Measurements from ENCODE around the gene AQP9. TPM values are rescaled to one million over a fixed set of nuclear protein-coding genes. Genes with fewer than 3 reads are reported as not detected.

AQP9 gene
- total and polyA plus RNA-seq, 7 donors, result 0.12 to 1.8 (median 0.45) TPM

DNA sequence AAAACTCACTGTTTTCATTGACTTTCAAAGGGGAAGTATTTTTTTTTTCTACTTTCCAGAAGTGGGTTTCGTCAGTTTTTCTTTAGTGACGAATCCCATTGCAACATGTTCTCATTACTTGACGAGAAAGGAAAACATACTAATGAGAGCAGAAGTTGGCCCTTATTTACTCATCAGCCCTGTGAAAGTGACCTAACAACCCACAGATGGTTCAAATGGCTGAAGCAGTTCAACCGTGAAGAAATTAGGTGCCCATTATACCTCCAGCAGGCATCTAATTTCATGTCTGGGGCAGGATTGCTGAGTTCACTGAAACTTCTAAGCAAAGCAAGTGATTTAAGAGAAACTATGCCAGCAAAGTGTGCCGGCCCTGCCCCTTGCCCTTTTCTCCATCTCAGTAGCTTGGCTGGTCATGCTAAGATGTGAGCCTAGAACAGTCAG, 9.0 kb downstream of the AQP9 start:
- Histone ChIP-seq H3K27ac (no peak overlapping the region), H3K9me3 (no peaks in the 10 kb centered on the region), H3K4me3 (no peak overlapping the region), H3K4me1 (no peaks in the 10 kb centered on the region), H3K27me3 (ENCODE audit: insufficient read depth in 3 of 3, low read length in 2 of 3) (no peaks in the 10 kb centered on the region), H3K36me3 (ENCODE audit: insufficient read depth in 1 of 2, low read depth in 1 of 2) (no peaks in the 10 kb centered on the region)
- DNase-seq (no peak), ATAC-seq (no peak)
- TF ChIP-seq, protein P1, sequence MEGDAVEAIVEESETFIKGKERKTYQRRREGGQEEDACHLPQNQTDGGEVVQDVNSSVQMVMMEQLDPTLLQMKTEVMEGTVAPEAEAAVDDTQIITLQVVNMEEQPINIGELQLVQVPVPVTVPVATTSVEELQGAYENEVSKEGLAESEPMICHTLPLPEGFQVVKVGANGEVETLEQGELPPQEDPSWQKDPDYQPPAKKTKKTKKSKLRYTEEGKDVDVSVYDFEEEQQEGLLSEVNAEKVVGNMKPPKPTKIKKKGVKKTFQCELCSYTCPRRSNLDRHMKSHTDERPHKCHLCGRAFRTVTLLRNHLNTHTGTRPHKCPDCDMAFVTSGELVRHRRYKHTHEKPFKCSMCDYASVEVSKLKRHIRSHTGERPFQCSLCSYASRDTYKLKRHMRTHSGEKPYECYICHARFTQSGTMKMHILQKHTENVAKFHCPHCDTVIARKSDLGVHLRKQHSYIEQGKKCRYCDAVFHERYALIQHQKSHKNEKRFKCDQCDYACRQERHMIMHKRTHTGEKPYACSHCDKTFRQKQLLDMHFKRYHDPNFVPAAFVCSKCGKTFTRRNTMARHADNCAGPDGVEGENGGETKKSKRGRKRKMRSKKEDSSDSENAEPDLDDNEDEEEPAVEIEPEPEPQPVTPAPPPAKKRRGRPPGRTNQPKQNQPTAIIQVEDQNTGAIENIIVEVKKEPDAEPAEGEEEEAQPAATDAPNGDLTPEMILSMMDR (IDR thresholded peaks at IDR 0.05), result no peak
- 67 to 80% (median 77%) methylated on average over 5 of the region's 5 CpGs for WGBS, 3 donors
- intact Hi-C loops (cut with DNase I), result no loop called here

DNA sequence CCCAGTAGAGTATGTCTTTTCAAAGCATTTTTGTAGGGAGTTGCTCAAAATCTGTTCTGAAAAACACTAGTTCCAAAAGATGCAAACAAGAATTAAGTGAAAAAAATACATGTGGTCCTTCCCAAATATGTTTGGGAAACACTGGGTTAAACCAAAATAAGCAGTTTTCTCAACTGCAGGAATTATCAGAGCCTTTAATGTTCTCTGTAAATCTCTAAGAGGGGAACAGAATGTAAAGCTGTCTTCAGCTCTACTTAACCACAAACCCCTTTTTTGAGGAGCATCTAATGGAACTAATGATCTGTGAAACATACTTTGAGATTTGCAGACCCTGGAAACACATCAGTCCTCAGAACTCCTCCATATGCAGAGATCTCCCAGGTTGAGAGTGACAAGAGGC, 9.9 kb downstream of the AQP9 start:
- ATAC-seq (no peak), DNase-seq (no peak)
- Histone ChIP-seq H3K9me3 (no peaks in the 10 kb centered on the region), H3K27ac (no peak overlapping the region), H3K36me3 (ENCODE audit: insufficient read depth in 1 of 2, low read depth in 1 of 2) (no peaks in the 10 kb centered on the region), H3K4me1 (no peaks in the 10 kb centered on the region), H3K4me3 (no peak overlapping the region), H3K27me3 (ENCODE audit: insufficient read depth in 3 of 3, low read length in 2 of 3) (no peaks in the 10 kb centered on the region)
- TF ChIP-seq, protein P1 (IDR thresholded peaks at IDR 0.05), result no peak
- intact Hi-C loops (cut with DNase I), result no loop called here

DNA sequence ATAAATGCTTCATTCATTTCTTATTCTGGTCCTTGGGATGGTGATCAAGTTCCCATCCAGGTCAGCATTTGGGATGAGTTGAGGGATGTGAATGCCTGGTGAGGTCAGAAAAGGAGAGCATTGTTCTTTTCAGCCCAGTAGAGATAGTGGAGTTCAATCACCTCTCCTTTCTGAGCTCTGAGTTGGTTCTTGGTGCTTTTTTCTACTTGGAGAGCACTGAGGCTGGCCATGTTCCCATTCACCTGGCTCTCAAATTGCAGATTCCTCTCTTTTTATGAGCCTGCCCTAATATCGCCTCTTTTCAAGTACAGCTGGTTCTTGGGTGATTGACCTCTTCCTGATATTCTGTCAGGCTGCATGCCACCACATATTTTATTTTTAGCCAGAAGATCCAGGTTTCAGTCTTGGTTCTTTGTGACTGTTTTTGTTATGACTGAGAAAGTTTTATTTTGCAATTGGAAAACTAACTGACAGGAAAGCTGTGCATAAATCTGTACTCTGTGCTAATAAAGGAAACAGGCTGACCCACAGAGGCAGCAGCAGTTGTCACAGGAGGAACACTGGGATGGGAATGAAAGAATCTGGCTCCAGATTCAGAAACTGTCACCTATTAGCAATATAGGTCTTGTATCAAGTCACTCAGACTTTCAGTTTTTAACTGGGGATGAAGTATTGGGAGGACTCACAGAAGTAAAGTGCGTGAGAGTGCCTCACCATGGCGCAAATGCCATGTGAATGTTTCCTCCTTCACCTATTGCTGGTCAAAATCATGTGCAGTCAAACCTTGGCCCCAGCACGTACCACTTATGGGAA, 10.7 kb downstream of the AQP9 start:
- Histone ChIP-seq H3K4me1 (no peaks in the 10 kb centered on the region), H3K9me3 (no peaks in the 10 kb centered on the region), H3K27ac (no peak overlapping the region), H3K27me3 (ENCODE audit: insufficient read depth in 3 of 3, low read length in 2 of 3) (no peaks in the 10 kb centered on the region), H3K36me3 (ENCODE audit: insufficient read depth in 1 of 2, low read depth in 1 of 2) (no peaks in the 10 kb centered on the region), H3K4me3 (no peak overlapping the region)
- no peak for DNase-seq
- 78 to 82% (median 82%) methylated on average over 4 of the region's 4 CpGs for WGBS, 3 donors
- TF ChIP-seq, protein P1 (IDR thresholded peaks at IDR 0.05), result no peak
- ATAC-seq, result no peak
- intact Hi-C loops (cut with DNase I), result no loop called here

DNA sequence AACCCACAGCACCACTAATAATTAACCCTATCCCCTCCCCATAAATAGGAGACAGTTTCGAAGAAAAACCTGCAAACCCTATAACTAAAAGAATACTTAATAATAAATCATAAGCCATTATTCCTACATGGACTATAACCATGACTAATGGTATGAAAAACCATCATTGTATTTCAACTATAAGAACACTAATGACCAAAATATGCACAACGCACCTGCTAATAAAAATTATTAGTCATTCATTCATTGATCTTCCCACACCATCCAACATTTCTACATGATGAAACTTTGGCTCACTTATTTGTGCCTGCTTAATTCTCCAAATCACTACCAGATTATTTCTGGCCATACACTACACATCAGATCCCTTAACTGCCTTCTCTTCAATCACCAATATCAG, 16.6 kb downstream of the AQP9 start:
- Histone ChIP-seq H3K27me3 (ENCODE audit: insufficient read depth in 3 of 3, low read length in 2 of 3) (peaks cover 0 to 2% (median 0%) of the 10 kb centered on the region in 3 donors), H3K36me3 (ENCODE audit: insufficient read depth in 1 of 2, low read depth in 1 of 2) (no peaks in the 10 kb centered on the region), H3K9me3 (no peaks in the 10 kb centered on the region), H3K4me3 (no peak overlapping the region), H3K4me1 (no peaks in the 10 kb centered on the region), H3K27ac (no peak overlapping the region)
- ATAC-seq (no peak), DNase-seq (no peak)
- intact Hi-C loops (cut with DNase I), result no loop called here
- WGBS, 3 donors, result 94 to 96% (median 95%) methylated on average over 2 of the region's 2 CpGs
- TF ChIP-seq, protein P1 (IDR thresholded peaks at IDR 0.05), result no peak

Data from psoas muscle (tissue), 8 donors.